ENCODE measurements around the gene MCC. TPM values are rescaled to one million over a fixed set of nuclear protein-coding genes. Genes with fewer than 3 reads are reported as not detected.
A peak's percentile ranks its signal among the peaks of the same experiment; 100 is the strongest.

The MCC gene
- total RNA-seq, 1 donor from 2014 or later, result 33.9 TPM

- H3K4me3 Mint-ChIP-seq, result no peak overlapping the region
- no peak for TF ChIP-seq CTCF (IDR thresholded peaks at IDR 0.05; ENCODE audit: unreplicated experiment)
- peaks cover 9% of the 10 kb centered on the region for H3K4me1 Mint-ChIP-seq
- no peak overlapping the region for H3K27ac Mint-ChIP-seq
- no peak for DNase-seq (ENCODE audit: low spot score in 2 of 2, unreplicated experiment in 2 of 2)
- no peaks in the 10 kb centered on the region for H3K27me3 Mint-ChIP-seq (ENCODE audit: low read depth)
- peaks cover 19% of the 10 kb centered on the region for H3K36me3 Mint-ChIP-seq
- H3K9me3 Mint-ChIP-seq, result peaks cover 28% of the 10 kb centered on the region
These were observed 123.8 kb downstream of the MCC start for GRCh38 chr5:113364466-113364865.

GRCh38 chr5:113361701-113362100, 126.6 kb downstream of the MCC start:
- DNase-seq (ENCODE audit: low spot score in 2 of 2, unreplicated experiment in 2 of 2), result no peak
- Mint-ChIP-seq H3K27me3 (ENCODE audit: low read depth) (no peaks in the 10 kb centered on the region), H3K36me3 (peaks cover 19% of the 10 kb centered on the region), H3K9me3 (peaks cover 28% of the 10 kb centered on the region), H3K4me3 (no peak overlapping the region), H3K27ac (no peak overlapping the region), H3K4me1 (peaks cover 23% of the 10 kb centered on the region)
- TF ChIP-seq CTCF (IDR thresholded peaks at IDR 0.05; ENCODE audit: unreplicated experiment), result no peak

- Mint-ChIP-seq H3K4me3 (no peak overlapping the region), H3K36me3 (peaks cover 7% of the 10 kb centered on the region), H3K4me1 (peaks cover 23% of the 10 kb centered on the region), H3K27ac (peak overlapping the region; percentile 53), H3K27me3 (ENCODE audit: low read depth) (no peaks in the 10 kb centered on the region), H3K9me3 (peaks cover 7% of the 10 kb centered on the region)
- no peak for TF ChIP-seq CTCF (IDR thresholded peaks at IDR 0.05; ENCODE audit: unreplicated experiment)
- no peak for DNase-seq (ENCODE audit: low spot score in 2 of 2, unreplicated experiment in 2 of 2)
These were observed 128.8 kb downstream of the MCC start for GRCh38 chr5:113359419-113359818.

GRCh38 chr5:113358696-113359095, 129.6 kb downstream of the MCC start:
- Mint-ChIP-seq H3K36me3 (peaks cover 3% of the 10 kb centered on the region), H3K27ac (peak overlapping the region; percentile 53), H3K9me3 (peaks cover 4% of the 10 kb centered on the region), H3K4me3 (no peak overlapping the region), H3K4me1 (peaks cover 23% of the 10 kb centered on the region), H3K27me3 (ENCODE audit: low read depth) (no peaks in the 10 kb centered on the region)
- no peak for TF ChIP-seq CTCF (IDR thresholded peaks at IDR 0.05; ENCODE audit: unreplicated experiment)
- no peak for DNase-seq (ENCODE audit: low spot score in 2 of 2, unreplicated experiment in 2 of 2)

- no peaks in the 10 kb centered on the region for H3K27me3 Mint-ChIP-seq (ENCODE audit: low read depth)
- DNase-seq (ENCODE audit: low spot score in 2 of 2, unreplicated experiment in 2 of 2), result no peak
- peaks cover 23% of the 10 kb centered on the region for H3K4me1 Mint-ChIP-seq
- H3K36me3 Mint-ChIP-seq, result no peaks in the 10 kb centered on the region
- peak overlapping the region; percentile 50 for H3K27ac Mint-ChIP-seq
- TF ChIP-seq CTCF (IDR thresholded peaks at IDR 0.05; ENCODE audit: unreplicated experiment), result no peak
- H3K4me3 Mint-ChIP-seq, result no peak overlapping the region
- no peaks in the 10 kb centered on the region for H3K9me3 Mint-ChIP-seq
These were observed 130.4 kb downstream of the MCC start for GRCh38 chr5:113357696-113358476.

Data from mesothelial cell of epicardium (in vitro differentiated cells).